C4-2B (cell line): ENCODE measurements around the gene CDC37L1.

Experiments
- CTCF ChIP-seq: fragments of 450-650 bp; conservative IDR thresholded peaks from 2 replicates; pipeline ENCODE4 v1.5.1; 2017; ENCODE audit warnings: mild to moderate bottlenecking
- ZFX ChIP-seq: fragments of 450-650 bp; IDR thresholded peaks from 2 replicates; pipeline ENCODE4 v1.6.1; 2017

GRCh38 chr9:4734150-4734549 lies 54.8 kb downstream of the CDC37L1 start:
- TF ChIP-seq CTCF (no peak), ZFX (no peak)
